ENCODE data around the gene SELPLG.
"Not testable (repeated sequence)": the region's sequence is repeated elsewhere in the genome, so short reads cannot be mapped to it uniquely, and the experiment has no call there.

SELPLG gene

DNA sequence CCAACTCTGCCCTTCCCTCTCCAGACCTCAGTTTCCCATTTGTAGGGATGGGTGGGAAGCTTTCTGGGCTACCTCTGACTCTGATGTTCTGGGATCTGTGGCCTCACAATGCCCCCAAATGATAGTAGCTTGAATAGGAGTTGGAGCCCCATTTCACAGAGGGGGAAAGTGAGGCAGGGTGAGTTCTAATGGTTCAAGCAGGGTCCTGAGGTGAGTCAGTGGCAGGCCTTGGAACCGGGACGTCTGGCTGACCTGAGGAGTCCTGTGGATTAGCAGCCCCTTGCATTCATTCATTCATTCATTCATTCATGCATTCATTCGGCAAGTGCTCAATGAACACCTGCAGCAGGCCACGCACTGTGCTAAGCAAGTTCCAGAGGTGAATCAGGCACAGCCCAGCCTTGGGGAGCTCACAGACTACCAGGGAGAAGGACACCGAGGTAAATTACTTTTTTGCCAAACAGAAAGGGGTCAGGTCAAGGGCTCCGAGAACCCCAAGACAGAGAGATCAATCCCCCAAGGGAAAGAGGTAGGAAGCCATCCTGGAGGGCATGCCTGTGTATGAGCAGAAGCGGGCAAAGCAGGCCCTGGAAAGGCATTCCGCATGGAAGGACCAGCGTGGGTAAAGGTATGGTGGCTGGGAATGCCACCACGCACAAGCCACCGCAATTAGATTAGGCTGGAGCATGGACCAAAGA, 35.0 kb downstream of the SELPLG start:
- H3K4me3 ChIP-seq (ENCODE audit: low read length), result no peak overlapping the region

DNA sequence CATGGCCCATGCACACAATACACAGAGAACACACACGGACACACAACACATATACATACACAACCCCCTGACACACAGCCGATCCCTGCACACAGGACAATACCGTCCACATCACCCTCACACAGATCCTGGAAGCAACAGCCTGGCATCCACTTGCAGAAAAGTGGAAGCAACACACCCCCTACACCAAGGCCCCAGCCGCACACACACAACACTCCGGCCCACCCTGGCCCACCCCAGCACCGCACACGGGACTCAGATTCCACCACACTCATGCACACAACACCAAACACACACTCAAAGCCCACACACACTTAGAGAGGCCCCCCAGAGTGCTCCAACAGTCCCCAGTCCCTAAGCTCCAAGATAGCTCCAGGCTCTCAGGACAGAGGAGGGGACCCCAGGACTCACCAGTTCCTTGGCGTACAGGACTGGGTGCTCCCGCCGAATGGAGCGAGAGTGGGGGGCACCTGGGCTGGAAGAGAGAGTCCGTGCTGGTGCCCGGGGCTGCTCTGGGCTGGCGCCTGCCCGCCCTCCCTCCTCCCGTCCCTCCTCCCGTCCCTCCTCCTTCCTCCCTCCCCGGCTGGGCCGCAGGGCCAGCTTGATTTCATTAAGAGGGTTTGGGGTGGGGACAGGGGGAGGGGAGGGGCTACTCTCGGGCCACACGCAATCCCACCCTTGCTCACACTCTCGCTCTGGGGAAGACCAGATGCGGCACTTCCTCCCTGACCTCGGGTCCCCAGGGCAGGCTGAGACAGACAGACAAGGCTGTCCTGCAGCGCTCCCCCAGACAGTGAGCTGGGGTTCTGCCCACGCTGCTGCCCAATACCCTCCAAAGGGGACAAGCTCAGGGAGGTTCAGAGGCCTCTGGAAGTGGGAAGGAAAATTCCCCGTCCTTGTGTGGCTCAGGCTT, 35.9 kb downstream of the SELPLG start, which contains the start of gene TMEM119:
TMEM119 (minus strand) TSS at position 526 of the 913 bp plus-strand sequence. CDS start 5,701 bp downstream, outside the sequence.
- no peak within 1 kb of the TSS for H3K4me3 ChIP-seq (ENCODE audit: low read length)
- no peak for DNase-seq (ENCODE audit: low read depth, low spot score)

More for the DNA sequence above, 35.0 kb downstream of the SELPLG start:
- DNase-seq (ENCODE audit: low read depth, low spot score), result no peak

DNA sequence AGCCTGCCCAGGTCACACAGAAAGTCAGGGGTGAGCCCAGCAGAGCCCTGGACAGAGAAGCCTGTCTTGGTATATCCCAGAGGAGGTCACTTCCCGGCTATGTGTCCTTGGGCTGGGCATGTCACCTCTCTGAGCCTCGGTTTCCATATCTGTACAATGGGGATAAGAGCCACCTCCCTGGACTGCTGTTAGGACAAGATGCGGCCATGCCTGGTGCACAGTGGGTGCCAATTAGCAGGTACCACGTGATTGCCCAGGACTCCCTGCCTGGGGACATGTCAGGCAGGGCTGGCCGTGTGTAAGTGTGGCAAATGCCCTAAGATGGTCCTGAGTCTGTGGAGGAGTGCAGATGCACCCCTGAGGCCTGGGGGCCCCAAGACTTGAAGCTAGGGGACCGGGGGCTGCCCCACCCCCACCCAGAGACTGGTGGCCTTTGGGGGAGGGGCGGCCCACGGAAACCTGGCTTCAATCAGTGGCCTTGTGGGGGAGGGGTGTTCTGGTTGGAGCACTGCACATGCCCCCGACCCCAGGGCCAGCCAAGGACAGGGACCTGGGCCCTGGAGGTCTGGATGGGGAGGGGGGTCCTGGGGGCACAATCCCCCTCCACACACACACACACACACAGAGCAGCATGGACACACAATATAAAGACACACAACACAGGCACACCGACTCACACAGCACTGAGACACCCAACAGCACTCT, 36.7 kb downstream of the SELPLG start:
- no peak for DNase-seq (ENCODE audit: low read depth, low spot score)
- H3K4me3 ChIP-seq (ENCODE audit: low read length), result no peak overlapping the region

DNA sequence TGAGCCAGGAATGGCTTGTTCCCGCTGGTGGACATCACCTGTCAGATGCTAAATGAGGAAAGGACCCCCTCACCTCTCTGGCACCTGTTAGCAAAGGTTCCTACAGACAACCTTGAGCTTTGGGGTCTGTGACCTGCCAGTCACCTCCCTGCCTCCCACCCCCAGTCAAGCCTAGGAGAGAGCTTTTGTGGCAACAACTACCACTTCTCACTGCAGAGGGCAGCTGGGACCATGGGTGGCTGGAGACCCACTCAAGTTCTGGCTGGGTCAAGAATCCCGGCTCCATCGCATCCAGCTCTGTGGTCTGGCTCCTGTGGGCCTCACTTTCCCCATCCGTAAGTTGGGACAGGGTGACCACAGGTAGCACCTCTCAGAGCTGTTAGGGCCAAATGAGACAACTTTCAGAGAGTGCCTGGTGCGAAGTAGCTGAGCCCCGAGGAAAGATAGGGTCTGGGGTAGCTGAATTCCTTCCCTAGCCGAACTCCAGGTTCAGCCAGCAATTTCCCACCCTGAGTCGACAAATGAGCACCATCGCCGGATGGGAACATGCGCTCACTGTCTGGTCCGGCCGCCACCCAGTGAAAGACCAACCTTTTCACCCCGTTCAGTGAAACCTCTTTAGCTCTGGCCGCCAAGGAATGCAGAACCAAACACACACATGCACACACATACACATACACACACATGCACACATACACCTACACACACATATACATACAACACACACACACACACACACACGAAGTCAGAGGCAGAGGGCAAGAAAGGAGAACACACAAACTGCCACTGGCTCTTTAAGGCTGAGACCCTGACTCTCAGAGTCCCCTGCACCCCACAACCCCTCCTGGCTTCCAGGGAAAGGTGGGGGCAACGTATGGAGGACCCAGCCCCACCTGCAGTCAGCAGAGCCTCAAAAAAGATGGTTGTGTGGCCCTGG, 37.7 kb downstream of the SELPLG start:
- DNase-seq (ENCODE audit: low read depth, low spot score), result no peak

GRCh38 chr12:108594960-108595710, 38.6 kb downstream of the SELPLG start:
- no peak overlapping the region for H3K4me3 ChIP-seq (ENCODE audit: low read length)
- DNase-seq (ENCODE audit: low read depth, low spot score), result no peak

More for the DNA sequence above, 37.7 kb downstream of the SELPLG start:
- no peak overlapping the region for H3K4me3 ChIP-seq (ENCODE audit: low read length)

- no peak for DNase-seq (ENCODE audit: low read depth, low spot score)
Measured at GRCh38 chr12:108594323-108594903, 39.3 kb downstream of the SELPLG start.

GRCh38 chr12:108592033-108592909, 41.4 kb downstream of the SELPLG start:
- no peak overlapping the region for H3K4me3 ChIP-seq (ENCODE audit: low read length)
- DNase-seq (ENCODE audit: low read depth, low spot score), result no peak

More at GRCh38 chr12:108594323-108594903, 39.3 kb downstream of the SELPLG start:
- no peak overlapping the region for H3K4me3 ChIP-seq (ENCODE audit: low read length)

- no peak for DNase-seq (ENCODE audit: low read depth, low spot score)
- no peak overlapping the region for H3K4me3 ChIP-seq (ENCODE audit: low read length)
Measured at GRCh38 chr12:108591267-108591980, 42.3 kb downstream of the SELPLG start.

DNA sequence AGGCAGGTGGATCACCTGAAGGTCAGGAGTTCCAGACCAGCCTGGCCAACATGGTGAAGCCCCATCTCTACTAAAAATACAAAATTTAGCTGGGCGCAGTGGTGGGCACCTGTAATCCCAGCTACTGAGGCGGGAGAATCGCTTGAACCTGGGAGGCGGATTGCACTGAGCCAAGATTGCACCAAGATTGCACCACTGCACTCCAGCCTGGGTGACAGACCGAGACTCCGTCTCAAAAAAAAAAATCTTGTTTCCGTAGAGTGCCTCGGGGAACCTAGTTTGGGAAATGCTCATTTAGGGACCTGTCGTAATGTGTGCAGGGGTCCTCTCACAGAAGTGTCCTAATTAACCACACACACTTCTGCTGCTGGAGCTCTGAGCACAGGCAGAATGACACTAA, 43.2 kb downstream of the SELPLG start:
- not testable (repeated sequence) for H3K4me3 ChIP-seq (ENCODE audit: low read length); DNase-seq (ENCODE audit: low read depth, low spot score)

DNA sequence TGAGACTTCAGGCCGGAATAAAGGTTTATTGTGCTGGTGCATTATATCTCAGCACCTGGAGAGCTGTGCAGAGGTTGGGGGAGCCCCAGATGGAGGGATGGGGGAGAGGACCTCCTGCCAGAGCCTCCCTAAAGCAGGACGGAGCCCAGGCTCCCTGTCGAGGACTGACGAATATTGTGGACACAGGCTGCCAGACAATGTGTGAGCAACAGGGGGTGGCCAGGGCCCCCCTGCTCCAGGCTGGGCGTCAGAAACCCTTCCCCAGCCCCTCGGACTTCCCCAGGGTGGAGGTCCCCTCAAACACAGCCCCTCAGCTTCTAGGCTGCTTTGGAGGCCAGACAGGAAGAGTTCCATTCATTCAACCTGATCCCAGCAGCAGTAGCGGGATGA, 43.9 kb downstream of the SELPLG start:
- no peak overlapping the region for H3K4me3 ChIP-seq (ENCODE audit: low read length)
- no peak for DNase-seq (ENCODE audit: low read depth, low spot score)

DNA sequence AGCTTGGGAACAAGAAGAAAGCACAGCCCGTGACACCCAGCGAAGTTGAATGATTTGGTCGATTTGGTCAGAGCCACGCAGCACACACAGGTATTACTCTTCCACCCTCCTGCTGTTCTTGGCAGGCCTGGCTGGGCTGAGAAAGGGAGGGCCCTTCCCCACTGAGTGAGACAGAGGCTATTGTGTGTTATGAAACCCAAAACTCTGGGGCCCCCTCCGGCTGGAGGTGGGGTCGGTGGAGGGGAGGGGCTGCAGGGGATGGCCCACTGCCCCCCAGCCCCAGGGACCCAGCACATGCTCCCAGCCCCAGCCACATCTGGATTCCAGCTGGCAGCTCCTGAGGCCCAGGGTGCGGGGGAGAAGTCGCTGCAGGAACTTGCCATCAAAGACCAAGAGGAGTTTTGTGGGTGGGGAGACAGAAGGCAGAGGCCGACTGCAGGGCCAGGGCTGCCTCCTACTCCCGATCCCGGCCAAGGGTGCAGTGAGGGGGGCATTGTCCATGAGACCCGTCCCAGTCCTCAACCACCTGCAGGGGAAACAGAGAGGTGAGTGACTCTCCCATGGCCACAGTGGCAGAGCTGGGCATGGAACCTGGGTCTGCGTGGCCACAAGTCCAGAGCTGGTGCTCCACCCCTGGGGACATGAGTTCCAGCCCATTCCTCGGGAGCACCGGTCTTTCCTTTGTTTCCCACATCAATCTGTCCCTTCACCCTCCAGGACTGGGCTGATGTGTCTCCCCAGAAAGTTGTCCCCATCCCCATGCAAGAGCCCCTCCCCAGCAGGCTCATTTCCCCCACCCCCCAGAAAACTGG, 44.5 kb downstream of the SELPLG start:
- no peak for DNase-seq (ENCODE audit: low read depth, low spot score)
- H3K4me3 ChIP-seq (ENCODE audit: low read length), result no peak overlapping the region

GRCh38 chr12:108587826-108588225, 45.9 kb downstream of the SELPLG start:
- DNase-seq (ENCODE audit: low read depth, low spot score), result no peak
- H3K4me3 ChIP-seq (ENCODE audit: low read length), result no peak overlapping the region

- no peak overlapping the region for H3K4me3 ChIP-seq (ENCODE audit: low read length)
- no peak for DNase-seq (ENCODE audit: low read depth, low spot score)
Measured at GRCh38 chr12:108586306-108586705, 47.4 kb downstream of the SELPLG start.

DNA sequence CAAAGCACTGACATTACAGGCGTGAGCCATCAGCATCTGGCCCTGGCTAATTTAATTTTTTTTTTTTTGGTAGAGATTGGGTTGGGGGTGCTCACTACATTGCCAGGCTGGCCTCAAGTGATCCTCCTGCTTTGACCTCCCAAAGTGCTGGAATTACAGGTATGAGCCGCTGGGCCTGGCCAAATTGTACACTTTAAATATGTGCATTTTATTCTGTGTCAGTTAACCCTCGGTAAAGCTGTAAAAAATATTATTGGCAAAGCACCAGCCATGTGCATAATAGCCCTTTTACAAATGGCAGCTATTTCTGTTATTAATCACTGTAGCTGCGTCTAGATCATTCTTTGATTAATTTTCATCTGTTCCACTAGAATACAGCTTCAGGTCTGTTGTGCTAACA, 47.8 kb downstream of the SELPLG start:
- DNase-seq (ENCODE audit: low read depth, low spot score), result no peak
- H3K4me3 ChIP-seq (ENCODE audit: low read length), result no peak overlapping the region

DNA sequence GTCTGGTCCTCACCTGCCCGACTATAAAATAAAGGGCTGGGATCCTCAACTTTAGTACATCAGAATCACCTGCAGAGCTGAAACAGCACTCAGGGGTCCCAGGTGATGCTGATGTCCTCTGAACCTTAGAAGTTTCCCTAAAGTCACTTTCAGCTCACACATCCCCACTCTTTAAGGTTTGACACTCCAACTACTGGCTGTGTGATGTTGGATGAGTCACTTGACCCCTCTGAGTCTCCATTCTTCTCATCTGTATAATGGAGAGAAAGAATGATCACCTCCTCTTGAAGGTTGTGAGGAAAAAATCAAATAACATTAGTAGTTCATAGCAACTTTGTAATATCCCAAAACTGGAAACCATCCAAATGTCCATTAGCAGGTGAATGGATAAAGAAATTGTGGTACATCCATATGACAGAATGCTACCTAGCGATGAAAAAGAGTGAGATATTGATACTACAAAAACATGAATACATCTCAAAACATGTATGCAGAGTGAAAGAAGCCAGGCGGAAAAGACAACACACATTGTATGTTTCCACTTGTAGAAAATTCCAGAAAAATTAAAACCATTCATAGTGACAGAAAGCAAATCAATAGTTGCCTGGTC, 49.1 kb downstream of the SELPLG start:
- DNase-seq (ENCODE audit: low read depth, low spot score), result no peak
- no peak overlapping the region for H3K4me3 ChIP-seq (ENCODE audit: low read length)
